DMS 273 (cell line): ENCODE measurements around the gene LIPC.

Experiments used
- DNase-seq: peaks from one replicate; lab custom pipeline; 2025; ENCODE audit not compliant: unreplicated experiment; lab: John Stamatoyannopoulos, UW

Gene LIPC

GRCh38 chr15:58512522-58512921, 80.7 kb downstream of the LIPC start:
- no peak for DNase-seq

DNA sequence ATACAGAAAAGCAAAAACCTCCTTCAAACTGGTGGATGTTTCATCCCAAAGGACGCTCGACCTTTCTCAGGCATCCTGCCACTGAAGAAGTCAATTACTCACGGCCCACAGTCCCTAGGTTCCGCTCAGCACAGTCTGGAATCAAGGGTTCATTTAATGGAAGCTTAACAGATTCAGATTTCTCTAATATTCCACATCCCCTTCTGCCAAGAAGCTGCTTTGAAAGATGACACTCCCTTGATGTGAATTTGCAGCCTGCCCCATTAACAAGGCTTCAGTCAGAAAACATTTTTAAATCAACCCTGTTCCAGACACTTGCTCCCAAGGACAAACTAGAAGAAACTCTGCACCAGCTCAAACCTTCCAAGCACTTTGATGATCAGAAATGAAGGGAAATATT, 81.2 kb downstream of the LIPC start:
- DNase-seq = no peak

DNA sequence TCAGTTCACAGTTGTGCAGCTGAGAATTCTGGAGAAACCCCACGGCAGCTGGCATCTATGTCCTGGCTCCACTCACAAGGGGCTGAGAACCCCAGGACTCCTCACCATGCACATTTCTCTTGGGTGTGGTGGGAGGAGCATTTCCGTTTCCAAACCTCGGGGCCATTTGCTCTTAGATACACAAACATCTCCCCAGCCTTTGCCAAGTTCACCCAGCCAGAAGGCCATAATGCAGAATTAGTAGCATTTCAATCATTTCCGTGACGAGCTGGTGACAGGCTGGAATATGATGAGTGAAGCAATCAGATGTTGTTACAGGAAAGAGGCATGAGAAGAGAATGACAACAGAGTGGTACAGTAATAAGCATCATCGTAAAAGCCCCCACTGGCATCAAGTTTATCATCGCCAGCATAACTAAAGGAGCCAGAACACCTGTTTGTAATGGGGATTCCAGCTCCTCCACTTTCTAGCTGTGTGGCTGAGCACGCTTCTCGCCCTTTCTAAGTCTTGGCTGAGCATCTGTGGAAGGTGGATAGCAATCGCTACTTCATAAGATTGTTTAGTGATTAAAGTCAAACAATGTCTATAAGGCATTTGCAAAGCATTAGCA, 82.0 kb downstream of the LIPC start:
- peak; percentile 8 for DNase-seq

- DNase-seq = no peak
Observed at GRCh38 chr15:58515807-58516206, 84.0 kb downstream of the LIPC start.

GRCh38 chr15:58517252-58517681, 85.5 kb downstream of the LIPC start:
- peak; percentile 3 for DNase-seq

GRCh38 chr15:58517682-58518525, 86.1 kb downstream of the LIPC start:
- DNase-seq = no peak

- DNase-seq = no peak
Observed at GRCh38 chr15:58518626-58519025, 86.8 kb downstream of the LIPC start.

- no peak for DNase-seq
Observed at GRCh38 chr15:58519516-58519915, 87.7 kb downstream of the LIPC start.

GRCh38 chr15:58520464-58520863, 88.7 kb downstream of the LIPC start:
- DNase-seq = peak; percentile 78

GRCh38 chr15:58520936-58521292, 89.1 kb downstream of the LIPC start:
- no peak for DNase-seq

DNA sequence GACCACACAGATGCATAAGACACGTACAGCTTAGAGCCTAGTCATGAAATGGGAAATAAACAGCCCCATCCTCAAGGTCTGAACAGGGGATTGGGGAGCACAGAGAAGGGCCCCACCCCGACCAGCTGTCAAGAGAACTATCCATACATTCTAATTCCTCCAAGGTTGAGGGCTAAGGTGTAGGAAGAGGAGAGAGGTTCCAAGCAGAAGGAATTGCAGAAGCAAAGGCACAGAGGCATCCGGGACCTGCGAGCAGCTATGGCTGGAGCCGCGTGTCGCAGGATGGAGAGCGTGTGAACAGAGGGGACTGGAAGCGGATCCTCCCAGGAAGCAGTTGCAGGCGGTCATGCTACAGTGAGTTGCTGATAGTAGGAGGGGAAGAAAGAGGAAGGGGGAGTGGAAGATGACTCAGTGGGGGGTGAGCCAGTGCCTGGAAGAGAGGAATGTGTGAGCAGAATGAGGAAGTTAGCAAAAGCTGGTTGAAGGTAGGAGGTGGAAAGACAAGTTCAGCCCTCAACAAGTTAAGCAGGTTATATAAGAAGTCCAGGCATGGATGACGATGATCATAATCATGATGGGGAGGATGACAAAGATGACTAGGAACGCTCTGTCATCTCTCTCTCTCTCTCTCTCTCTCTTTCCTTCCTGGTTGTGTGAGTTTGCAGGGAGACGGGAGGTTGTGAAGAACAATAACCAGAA, 89.7 kb downstream of the LIPC start:
- DNase-seq = peak; percentile 9

DNA sequence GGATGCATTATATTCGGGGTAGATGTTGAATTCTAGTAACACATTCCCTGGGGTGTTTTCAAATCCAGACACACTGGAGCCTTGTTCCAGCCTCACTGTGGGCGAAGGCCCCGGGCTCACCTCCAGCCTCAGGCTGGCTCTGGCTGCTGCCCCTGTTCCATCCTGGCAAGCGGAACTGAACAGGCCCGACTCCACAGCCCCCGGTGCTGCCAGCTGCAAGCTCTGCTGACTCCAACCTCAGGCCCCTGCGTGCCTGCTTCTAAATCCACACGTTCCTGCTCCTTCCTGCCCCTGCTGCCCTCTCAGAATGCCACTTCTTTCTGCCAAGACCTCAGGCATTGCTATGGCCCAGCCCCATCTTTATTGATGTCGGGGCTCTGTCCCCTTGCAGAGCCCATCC, 90.6 kb downstream of the LIPC start:
- peak; percentile 12 for DNase-seq

GRCh38 chr15:58522865-58523264, 91.1 kb downstream of the LIPC start:
- DNase-seq = peak; percentile 52

- DNase-seq = no peak
Observed at GRCh38 chr15:58523634-58524033, 91.8 kb downstream of the LIPC start.

GRCh38 chr15:58524247-58524646, 92.5 kb downstream of the LIPC start:
- no peak for DNase-seq

- DNase-seq = no peak
Observed at GRCh38 chr15:58525991-58526421, 94.2 kb downstream of the LIPC start.

- DNase-seq = no peak
Observed at GRCh38 chr15:58526647-58527192, 94.9 kb downstream of the LIPC start.

DNA sequence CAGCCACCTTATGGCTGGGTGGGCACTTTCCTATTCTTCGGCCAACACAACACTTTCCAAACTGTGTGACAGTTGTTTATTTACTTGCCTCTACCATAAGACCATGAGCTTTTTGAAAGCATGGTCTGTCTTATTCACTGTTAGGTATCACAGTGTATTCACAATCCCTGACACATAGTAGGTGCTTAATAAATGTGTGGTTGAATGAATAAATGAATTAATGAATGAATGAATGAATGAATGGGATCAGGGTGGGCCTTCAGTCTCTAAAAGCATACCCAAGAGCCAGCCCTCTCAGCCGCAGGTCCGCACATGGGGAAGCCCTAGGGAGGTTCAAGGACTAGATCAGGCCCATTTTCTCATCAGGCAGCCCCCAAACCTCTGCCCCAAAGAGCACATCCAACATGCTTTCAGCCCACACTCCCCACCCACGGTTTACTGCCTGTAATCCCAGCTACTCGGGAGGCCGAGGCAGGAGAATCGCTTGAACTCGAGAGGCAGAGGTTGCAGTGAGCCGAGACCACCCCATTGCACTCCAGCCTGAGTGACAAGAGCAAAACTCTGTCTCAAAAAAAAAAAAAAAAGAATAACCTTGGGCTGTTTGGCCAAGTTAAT, 95.9 kb downstream of the LIPC start:
- no peak for DNase-seq

DNA sequence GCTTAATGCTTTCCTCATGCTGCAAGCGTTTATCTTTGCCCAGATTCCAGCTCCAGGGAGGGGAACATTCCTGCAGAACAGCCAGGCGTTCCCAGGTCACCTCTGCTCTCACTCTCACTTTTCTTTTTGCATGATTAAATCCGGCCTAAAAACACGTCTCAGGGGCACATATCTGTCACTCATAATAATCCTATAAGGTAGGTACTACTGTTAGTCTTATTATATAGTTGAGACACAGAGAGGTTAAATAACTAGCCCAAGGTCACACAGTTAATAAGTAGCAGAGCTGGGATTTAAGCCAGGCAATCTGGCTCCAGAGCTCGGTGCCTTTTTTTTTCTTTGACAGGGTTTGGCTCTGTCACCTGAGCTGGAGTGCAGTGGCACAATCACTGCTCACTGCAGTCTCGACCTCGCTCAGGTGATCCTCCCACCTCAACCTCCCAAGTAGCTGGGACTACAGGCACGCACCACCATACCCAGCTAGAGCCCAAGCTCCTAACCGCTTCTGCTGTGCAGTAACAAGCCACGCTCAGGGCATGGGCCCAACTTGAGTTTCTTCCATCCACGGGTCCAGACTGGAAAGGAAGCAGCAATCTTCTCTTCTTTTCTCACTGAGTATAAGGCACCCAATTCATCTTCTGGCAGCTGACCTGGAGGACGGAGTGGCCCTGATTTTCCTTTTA, 96.5 kb downstream of the LIPC start:
- DNase-seq = no peak

DNA sequence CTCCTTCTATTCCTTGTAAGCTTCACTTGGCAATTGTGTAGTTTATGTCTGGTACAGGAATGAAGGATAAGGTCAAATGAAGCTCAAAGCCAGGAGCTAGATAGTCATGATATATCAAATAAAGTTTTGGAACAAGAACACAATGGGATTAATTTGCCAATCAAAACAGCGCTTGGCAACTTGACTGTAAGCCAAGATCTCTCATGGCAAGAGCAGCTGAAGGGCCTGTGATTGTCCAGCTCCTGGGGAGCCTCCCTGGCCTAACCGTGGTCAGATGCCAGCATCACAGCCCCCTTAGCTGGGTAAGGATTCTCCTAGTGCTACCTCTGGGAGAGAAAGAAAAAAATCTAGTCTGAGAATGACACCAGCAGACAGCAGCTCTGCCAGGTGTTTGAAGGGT, 97.2 kb downstream of the LIPC start:
- no peak for DNase-seq
